Activated T-helper 1 cell treated with Interleukin-2 at 50 U/mL for 16 hours (primary cell): ENCODE results near the gene RPS23.
A peak's percentile ranks its signal among the peaks of the same experiment; 100 is the strongest.

Experiments
- DNase-seq: peaks from one replicate; pipeline ENCODE4 v3.0.0-alpha.2; 2020; ENCODE audit warnings: low read depth

The RPS23 gene

DNA sequence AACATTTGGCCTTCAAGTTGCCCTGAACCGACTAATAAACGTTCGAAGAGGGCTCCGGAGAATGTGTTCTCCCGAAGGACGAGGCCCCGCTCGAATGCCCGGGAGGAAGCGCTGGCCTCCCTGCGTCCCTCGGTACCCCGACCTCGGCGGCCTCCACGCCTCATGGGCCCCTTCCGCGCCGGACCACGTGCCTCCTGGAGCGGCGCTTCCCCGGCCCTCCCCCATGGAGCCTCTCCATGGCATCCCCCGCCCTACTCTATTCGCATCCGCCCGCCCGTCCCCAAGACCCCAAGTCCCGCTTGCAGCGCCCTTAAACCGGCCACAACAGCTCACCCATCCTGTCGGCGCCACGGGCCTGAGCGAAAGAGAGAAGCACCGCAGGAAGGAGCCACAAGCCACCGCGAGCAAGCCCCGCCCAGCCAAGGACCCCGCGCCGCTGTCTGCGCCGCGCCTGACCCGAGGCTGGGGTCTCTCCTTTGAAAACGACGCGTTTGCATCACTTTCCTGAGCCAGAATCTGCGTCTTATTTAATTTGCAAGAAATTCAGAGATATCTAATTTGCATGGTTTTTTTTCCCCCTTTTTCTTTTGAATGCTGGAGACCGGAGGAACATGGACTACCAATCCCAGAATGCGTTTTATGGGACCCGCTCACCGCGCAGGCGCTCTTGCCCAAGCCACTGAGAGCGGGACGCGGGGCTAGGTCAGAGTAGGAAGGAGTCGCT is at the start of gene RPS23:
TSS of gene RPS23 (minus strand) at position 368 of the 724 bp plus-strand sequence. CDS start at position 337, 31 bp downstream.
- peak; percentile 75 for DNase-seq

- no peak for DNase-seq
Observed at GRCh38 chr5:82327941-82328340, 49.8 kb upstream of the RPS23 start.

DNA sequence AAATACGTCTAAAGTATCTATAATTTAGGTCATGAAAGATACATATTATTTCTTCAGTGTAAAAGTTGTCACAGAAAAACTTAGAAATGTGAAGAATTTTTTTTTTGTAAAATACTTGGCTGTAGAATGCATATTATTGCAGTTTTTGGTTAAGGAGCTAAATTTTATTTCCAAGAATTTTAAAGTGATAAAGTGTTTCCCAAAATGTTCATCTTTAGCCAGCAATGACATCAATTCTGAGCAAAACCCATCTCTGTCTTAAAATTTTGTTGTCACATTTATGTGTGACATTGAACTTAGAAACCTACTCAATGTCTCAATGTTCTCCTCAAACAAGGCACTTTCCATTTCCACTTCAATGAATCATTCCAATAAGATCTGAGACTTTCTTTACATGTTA is 47.8 kb upstream of the RPS23 start:
- DNase-seq, result no peak

- no peak for DNase-seq
Observed at GRCh38 chr5:82325155-82325554, 47.0 kb upstream of the RPS23 start.

DNA sequence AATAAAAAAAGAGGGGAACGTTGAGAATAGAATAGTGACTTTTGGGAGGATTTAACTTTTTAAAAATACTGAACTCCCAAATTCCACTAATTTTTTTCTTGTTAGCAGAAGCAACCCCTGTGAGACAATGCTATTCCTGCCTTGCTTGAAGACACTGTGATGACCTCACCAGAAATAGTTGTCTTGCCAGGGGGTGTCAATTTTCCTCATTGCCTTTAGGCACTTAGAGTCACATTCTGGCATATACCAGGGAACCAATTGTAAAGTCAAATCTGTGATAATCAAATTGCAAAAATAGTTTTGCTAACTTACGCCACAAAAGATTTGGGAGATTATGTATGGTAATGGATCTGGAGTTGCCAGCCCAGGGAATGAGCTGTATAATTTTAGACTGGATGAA is 42.8 kb upstream of the RPS23 start:
- no peak for DNase-seq

- no peak for DNase-seq
Observed at GRCh38 chr5:82319651-82320376, 41.7 kb upstream of the RPS23 start.

- DNase-seq, result no peak
Observed at GRCh38 chr5:82319192-82319591, 41.0 kb upstream of the RPS23 start.

DNA sequence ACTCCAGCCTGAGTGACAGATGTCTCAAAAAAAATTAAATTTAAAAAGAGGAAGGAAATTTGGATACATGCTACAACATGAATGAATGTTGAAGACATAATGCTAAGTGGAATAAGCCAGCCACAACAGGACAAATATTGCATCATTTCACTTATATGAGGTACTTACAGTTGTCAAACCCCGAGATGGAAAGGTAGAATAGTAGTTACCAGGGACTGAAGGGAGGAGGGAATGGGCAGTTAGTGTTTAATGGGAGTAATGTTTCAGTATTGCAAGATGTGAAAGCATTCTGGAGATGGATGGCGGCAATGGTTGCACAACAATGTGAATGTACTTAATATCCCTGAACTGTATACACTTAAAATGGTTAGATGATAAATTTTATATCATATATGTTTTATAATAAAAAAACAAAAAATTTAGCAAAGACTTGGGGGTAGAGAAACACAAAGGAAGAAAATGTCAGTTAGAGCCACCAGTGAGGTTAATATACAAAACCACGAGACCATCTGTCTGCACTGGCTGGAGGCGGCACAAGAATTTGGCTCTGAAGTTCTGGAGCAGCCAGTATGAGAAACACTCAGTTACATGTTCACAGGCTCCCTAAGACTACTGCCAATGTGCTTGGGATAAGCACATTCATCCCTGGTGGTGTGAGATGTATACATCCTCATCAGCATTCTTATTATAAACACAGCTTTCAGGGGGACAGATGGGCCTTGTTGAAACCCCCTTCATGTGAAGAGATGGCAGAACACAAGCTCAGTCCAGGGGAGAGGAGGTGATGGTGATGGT is 37.0 kb upstream of the RPS23 start:
- no peak for DNase-seq

DNA sequence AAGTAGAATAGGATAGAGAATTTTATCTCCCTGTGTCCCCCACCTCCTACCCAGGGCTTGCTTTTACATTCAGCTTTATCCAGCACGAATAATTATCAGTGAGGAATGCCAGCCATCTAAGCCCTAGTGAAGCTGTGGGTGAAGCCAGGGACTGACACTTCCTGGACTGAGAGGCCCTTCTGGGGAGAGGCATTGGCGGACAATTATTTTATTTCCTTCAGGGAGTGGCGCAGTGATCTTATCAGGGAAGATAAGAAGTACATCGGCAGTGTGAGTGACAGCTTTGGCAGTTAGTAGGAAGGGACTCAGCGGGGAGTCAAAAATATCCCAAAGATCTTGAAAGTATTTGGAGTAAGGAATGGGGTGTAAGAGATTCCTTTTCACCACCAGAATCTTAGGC is 34.9 kb upstream of the RPS23 start:
- no peak for DNase-seq

- DNase-seq, result no peak
Observed at GRCh38 chr5:82312373-82312856, 34.3 kb upstream of the RPS23 start.

- no peak for DNase-seq
Observed at GRCh38 chr5:82309091-82309531, 31.0 kb upstream of the RPS23 start.

DNA sequence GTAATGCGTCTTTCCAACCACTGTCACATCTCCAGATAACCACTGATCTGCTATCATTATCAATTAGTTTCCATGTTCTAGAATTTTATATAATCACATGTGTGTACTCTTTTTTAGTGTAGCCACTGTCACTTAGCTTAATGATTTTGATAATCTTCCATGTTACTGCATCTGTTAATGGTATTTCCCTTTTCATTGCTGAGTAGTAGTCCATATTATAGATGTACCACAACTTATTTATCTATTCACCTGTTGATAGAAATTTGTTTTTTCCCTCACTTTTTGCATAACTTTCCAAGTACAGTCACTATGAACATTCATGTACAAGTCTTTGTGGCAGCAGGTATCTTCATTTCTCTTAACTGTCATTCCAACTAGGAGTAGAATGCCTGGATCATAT is 30.3 kb upstream of the RPS23 start:
- no peak for DNase-seq

- DNase-seq, result no peak
Observed at GRCh38 chr5:82307451-82307850, 29.3 kb upstream of the RPS23 start.

- no peak for DNase-seq
Observed at GRCh38 chr5:82306151-82306550, 28.0 kb upstream of the RPS23 start.

DNA sequence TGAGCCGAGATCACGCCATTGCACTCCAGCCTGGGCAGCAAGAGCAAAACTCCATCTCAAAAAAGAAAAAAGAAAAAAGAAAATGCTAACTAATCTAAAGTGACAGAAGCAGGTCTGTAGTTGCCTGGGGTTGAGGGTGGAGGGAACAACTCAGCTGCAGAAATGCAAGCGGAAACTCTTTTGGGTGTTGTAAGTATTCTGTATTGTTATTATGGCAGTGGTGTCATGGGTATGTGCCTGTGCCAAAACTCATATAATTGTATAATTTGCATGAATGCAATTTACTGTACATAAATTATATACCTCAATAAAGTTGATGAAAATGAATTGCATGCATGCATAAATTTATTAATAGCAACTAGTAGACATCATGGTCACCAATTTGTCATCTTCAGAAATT is 23.0 kb upstream of the RPS23 start:
- DNase-seq, result no peak

DNA sequence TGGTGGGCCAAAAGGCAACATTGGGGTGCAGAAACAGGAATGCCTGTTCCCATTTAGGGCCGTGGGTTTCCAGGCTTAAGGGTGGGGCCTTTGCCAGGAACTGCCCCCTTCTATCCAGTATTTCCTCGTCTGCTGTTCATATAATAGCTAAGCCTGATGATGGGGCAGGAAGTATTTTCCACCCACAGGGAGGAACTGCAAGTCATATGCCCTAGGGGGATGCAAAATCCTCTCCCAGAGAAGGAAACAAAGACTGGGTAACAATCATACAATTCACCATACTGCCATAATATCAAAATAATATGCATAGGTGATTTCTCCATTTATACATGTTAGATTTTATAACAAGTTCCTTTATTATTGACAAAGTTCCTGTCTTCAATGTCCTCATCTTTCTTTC is 20.5 kb upstream of the RPS23 start:
- DNase-seq, result no peak

GRCh38 chr5:82297711-82298110 is 19.6 kb upstream of the RPS23 start:
- DNase-seq, result no peak

GRCh38 chr5:82296929-82297328 is 18.8 kb upstream of the RPS23 start:
- DNase-seq, result no peak

DNA sequence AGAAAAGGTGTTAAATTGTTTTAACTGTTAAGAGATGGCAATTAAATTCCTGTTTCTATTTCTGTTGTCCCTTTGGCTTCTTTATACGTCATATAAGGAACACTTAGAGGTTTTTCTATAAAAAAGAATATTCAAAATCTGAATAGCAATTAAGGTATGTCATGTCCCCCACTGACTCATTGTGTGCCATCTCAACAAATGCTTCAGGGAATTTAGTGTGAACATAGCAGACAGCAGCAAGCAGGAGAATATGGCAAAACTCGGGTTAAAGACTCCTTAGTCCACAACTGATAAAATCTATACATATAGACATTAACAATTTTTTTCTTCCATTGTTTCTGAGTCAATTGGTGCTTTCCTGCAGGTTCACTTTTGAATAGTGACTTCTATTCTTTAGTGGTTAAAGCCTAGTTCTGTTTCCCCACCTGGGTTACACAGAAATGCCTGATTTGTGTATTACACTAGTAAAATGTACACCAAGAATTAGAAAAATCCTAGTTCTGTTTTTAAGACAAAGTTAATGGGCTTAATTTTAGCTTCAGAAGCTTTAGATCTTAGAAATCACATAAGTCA is 17.9 kb upstream of the RPS23 start:
- DNase-seq, result no peak

- no peak for DNase-seq
Observed at GRCh38 chr5:82295144-82295543, 17.0 kb upstream of the RPS23 start.

DNA sequence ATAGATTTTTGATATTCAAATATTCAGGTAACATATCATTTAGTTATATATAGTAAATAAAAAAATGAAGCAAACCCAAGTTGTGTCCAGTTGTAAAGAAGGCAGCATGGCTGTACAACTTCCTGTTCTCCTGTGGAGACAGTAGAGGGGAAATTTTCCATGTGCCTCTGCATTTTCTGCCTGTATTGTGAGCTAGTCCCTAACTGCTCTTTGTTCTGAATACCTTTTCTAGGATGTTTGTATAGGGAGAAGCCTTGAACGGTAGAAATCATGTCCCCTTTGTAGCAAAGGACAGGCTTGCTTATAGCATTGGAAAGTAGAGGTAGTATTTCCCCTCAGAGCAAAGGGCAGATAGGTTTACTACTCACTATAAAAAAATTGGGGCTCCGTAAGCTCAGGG is 13.3 kb upstream of the RPS23 start:
- no peak for DNase-seq

- DNase-seq, result no peak
Observed at GRCh38 chr5:82290908-82291307, 12.8 kb upstream of the RPS23 start.
